ENCODE measurements around the gene CPLANE1.
"Not testable (repeated sequence)": the region's sequence is repeated elsewhere in the genome, so short reads cannot be mapped to it uniquely, and the experiment has no call there.

The CPLANE1 gene

GRCh38 chr5:37248970-37249814 lies at the start of gene CPLANE1:
TSS of gene CPLANE1 (minus strand) at chr5:37249376. CDS start at chr5:37247698, 1,678 bp downstream.
- no peak for FAIRE-seq

GRCh38 chr5:37296313-37296712 lies 47.1 kb upstream of the CPLANE1 start:
- FAIRE-seq, result not testable (repeated sequence)

- no peak for FAIRE-seq
Observed at GRCh38 chr5:37283214-37283820, 34.1 kb upstream of the CPLANE1 start.

- no peak for FAIRE-seq
Observed at GRCh38 chr5:37275511-37275910, 26.3 kb upstream of the CPLANE1 start.

- FAIRE-seq, result no peak
Observed at GRCh38 chr5:37272511-37272910, 23.3 kb upstream of the CPLANE1 start.

DNA sequence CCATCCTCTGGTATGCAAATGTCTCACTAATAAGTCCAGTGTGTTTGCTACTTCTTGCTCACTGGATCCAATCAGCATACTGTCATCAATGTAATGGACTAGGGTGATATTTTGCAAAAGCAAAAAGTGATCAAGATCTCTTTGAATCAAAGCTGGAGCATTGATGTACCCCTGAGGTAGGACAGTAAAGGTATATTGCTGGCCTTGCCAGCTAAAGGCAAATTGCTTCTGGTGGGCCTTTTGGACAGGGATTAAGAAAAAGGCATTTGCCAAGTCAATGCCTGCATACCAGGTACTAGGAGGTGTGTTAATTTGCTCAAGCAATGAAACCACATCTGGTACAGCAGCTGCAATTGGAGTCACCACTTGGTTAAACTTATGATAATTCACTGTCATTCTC lies 18.9 kb upstream of the CPLANE1 start:
- not testable (repeated sequence) for FAIRE-seq

GRCh38 chr5:37255774-37256358 lies 6.7 kb upstream of the CPLANE1 start:
- FAIRE-seq, result no peak

GRCh38 chr5:37254581-37254980 lies 5.4 kb upstream of the CPLANE1 start:
- FAIRE-seq, result no peak

DNA sequence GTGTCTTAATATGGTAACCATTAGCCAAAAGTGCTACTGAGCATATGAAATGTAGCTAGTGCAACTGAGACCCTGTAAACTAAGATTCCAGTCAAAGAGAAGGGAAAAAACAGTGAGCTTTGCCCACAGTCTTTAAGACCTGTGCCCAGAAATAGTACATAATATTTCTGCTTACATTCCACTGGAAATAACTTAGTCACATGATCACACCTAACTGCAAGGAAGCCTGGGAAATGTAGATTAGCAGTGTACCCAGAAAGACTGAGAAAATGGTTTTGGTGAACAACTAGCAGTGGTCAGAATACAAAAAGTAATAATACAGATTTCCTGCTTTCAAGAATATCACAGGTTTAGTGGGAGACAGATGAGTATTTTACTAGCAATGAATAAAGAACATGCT lies 2.5 kb upstream of the CPLANE1 start:
- no peak for FAIRE-seq

DNA sequence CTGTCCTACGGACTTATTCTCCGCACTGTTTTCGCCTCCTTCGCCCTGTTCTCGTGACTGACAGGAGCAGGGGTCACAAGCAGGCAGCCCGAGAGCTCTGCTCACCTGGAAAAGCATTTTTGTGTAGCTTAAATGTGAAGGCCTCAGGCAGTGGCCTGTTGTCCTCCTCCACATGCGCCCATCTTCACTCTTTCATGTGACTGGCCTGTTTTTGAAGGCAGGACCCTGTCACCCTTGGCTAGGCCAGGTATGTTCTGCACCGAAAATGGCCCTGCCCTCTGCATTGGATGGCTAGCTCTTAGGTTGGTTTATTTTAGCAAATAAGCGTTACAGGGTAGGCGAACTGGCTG lies 614 bp upstream of the CPLANE1 start:
- no peak for FAIRE-seq

- FAIRE-seq, result no peak
Observed at GRCh38 chr5:37248421-37248969, 681 bp downstream of the CPLANE1 start.

DNA sequence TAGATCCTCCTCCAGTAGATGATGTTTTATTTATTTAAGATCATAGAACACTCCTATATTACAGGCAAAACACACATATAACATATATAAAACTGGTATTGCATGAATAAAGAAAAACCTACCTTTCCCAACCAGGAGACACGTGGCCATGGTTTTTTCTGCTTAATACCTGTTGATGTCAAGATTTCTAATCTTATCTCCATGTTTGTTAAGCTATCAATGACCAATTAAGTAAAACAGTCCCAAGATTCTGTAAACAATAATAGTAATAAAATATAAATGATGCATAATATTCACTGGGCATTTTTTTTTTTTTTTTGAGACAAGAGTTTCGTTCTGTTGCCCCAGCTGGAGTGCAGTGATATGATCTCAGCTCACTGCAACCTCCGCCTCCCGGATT lies 1.7 kb downstream of the CPLANE1 start:
- no peak for FAIRE-seq

- no peak for FAIRE-seq
Observed at GRCh38 chr5:37247036-37247435, 2.1 kb downstream of the CPLANE1 start.

DNA sequence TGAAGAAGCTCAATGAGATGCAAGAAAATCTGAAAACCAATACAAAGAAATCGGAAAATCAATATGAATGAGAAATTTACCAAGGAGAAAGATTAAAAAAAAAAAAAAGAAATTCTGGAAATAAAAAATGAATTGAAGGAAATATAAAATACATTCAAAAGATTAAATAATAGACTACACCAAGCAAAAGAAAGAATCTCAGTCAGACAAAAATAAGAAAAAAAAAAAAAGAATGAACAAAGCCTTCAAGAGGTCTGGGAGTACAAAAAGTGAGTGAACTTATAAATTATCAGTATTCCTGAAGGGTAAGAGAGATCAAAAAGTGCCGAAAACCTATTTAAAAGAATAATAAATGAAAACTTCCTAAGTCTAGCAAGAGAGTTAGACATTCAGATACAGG lies 14.9 kb downstream of the CPLANE1 start:
- FAIRE-seq, result no peak

GRCh38 chr5:37226377-37226776 lies 22.8 kb downstream of the CPLANE1 start:
- FAIRE-seq, result no peak

GRCh38 chr5:37222181-37222580 lies 27.0 kb downstream of the CPLANE1 start:
- no peak for FAIRE-seq

GRCh38 chr5:37220426-37220825 lies 28.8 kb downstream of the CPLANE1 start:
- not testable (repeated sequence) for FAIRE-seq

DNA sequence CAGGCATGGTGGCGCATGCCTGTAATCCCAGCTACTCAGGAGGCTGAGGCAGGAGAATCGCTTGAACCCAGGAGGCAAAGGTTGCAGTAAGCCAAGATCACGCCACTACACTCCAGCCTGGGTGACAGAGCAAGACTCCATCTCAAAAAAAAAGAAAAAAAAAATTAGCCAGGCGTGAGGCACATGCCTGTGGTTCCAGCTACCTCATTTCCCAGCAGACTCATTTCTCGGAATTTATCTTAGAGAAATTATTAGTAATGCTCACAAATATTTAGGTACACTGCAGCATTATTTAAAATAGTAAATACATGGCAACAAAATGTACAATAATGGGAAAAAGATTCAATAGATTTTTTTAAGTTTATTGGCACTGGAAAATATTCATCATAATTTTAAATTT lies 29.8 kb downstream of the CPLANE1 start:
- FAIRE-seq, result not testable (repeated sequence)

DNA sequence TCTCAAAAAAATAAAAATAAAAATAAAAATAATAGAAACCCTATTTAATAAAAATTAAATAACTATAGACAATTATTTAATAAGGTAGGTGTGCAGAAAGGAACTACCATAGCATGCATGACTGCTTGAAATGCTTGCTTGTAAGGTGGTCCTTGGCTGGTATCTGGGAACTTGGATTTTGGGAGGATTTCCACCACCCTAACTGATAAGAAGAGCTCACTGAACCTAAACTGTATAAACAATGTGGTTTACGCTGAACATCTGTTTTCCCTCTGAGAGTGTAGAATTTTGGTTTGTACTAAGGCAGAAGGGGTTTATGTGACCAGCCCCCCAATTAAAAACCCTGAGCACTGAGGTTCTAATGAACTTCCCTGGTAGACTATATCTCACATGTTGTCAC lies 31.2 kb downstream of the CPLANE1 start:
- FAIRE-seq, result no peak

- no peak for FAIRE-seq
Observed at GRCh38 chr5:37214550-37214949, 34.6 kb downstream of the CPLANE1 start.

DNA sequence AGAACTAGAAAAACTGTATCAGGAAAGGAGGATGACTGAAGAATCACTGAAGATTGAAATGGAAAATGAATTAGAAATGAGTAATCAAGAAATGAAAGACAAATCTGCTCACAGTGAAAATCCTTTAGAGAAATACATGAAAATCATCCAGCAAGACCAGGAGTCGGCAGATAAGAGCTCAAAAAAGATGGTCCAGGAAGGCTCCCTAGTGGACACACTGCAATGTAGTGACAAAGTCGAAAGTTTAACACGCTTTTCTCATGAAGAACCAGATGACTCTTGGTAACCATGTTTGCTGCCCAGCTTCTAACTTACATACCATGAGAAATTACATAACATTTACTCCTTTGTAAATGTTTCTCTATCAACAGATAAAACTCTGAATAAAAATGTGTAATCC lies 37.1 kb downstream of the CPLANE1 start:
- FAIRE-seq, result no peak

GRCh38 chr5:37211661-37212060 lies 37.5 kb downstream of the CPLANE1 start:
- no peak for FAIRE-seq

- FAIRE-seq, result no peak
Observed at GRCh38 chr5:37208883-37209797, 40.0 kb downstream of the CPLANE1 start.
